Measurements from ENCODE around the gene TEAD1. TPM values are rescaled to one million over a fixed set of nuclear protein-coding genes. Genes with fewer than 3 reads are reported as not detected.

The TEAD1 gene
- polyA plus RNA-seq, 1 donor from 2014 or later: 12.2 TPM

DNA sequence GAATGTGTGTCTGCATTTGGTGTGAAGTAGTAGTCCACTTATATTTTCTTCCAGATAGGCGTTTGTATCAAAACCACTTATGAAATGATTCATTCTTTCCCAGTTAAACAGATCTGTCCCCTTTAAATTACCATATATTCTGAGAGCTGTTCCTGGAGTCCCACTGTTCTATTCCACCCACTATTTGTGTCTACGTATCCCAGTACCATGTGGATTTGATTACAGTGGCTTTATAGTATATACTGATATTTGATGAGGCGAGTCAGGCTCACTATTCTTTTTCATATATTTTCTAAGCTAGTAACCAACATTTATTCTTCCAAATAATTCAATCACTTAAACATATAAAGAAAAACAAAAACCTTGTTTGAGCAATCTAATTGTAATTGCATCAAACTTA is 253.0 kb downstream of the TEAD1 start:
- H3K27me3 ChIP-seq (ENCODE audit: insufficient read depth, low read depth, low read length): no peaks in the 10 kb centered on the region
- H3K4me3 ChIP-seq (ENCODE audit: low read length): no peak overlapping the region
- no peaks in the 10 kb centered on the region for H3F3A ChIP-seq (ENCODE audit: insufficient read depth, low read length, poor library complexity, severe bottlenecking)
- no peaks in the 10 kb centered on the region for H4K20me1 ChIP-seq (ENCODE audit: insufficient read depth)
- no peak overlapping the region for H2AFZ ChIP-seq (ENCODE audit: low read depth, low read length)
- no peak overlapping the region for H3K9ac ChIP-seq (ENCODE audit: low read length)
- no peaks in the 10 kb centered on the region for H3K79me2 ChIP-seq (replicated peaks; ENCODE audit: insufficient read depth, low read length)
- no peaks in the 10 kb centered on the region for H3K9me2 ChIP-seq (ENCODE audit: insufficient read depth, low read length)
- H3K27ac ChIP-seq (ENCODE audit: low read length): no peak overlapping the region
- no peaks in the 10 kb centered on the region for H3K36me3 ChIP-seq (ENCODE audit: insufficient read depth, low read length)
- no peak for TF ChIP-seq TAF1 (IDR thresholded peaks at IDR 0.05; ENCODE audit: low read depth)
- TF ChIP-seq POLR2AphosphoS5 (IDR thresholded peaks at IDR 0.05): no peak
- TF ChIP-seq RAD21 (conservative IDR thresholded peaks at IDR 0.05): no peak
- TF ChIP-seq MXI1 (conservative IDR thresholded peaks at IDR 0.05; ENCODE audit: poor library complexity, severe bottlenecking): no peak
- no peak for TF ChIP-seq EZH2 (IDR thresholded peaks at IDR 0.05; ENCODE audit: borderline replicate concordance, insufficient read depth, low read length, poor library complexity, severe bottlenecking)
- TF ChIP-seq EP300 (conservative IDR thresholded peaks at IDR 0.05; ENCODE audit: poor library complexity, severe bottlenecking): no peak
- TF ChIP-seq REST (IDR thresholded peaks at IDR 0.05; ENCODE audit: borderline replicate concordance): no peak
- no peak for TF ChIP-seq SMC3 (conservative IDR thresholded peaks at IDR 0.05; ENCODE audit: poor library complexity)
- no peak for TF ChIP-seq CTCF (IDR thresholded peaks at IDR 0.05; ENCODE audit: poor library complexity, severe bottlenecking)
- H3K9me3 ChIP-seq (ENCODE audit: low read length): no peaks in the 10 kb centered on the region
- no peak overlapping the region for H3K4me2 ChIP-seq (ENCODE audit: low read length)

GRCh38 chr11:12927886-12928285 is 253.7 kb downstream of the TEAD1 start:
- H2AFZ ChIP-seq (ENCODE audit: low read depth, low read length): no peak overlapping the region
- no peak overlapping the region for H3K4me3 ChIP-seq (ENCODE audit: low read length)
- H3K27ac ChIP-seq (ENCODE audit: low read length): no peak overlapping the region
- no peaks in the 10 kb centered on the region for H3K9me3 ChIP-seq (ENCODE audit: low read length)
- no peak overlapping the region for H3K4me2 ChIP-seq (ENCODE audit: low read length)
- no peaks in the 10 kb centered on the region for H4K20me1 ChIP-seq (ENCODE audit: insufficient read depth)
- H3K27me3 ChIP-seq (ENCODE audit: insufficient read depth, low read depth, low read length): no peaks in the 10 kb centered on the region
- H3K9ac ChIP-seq (ENCODE audit: low read length): no peak overlapping the region
- no peaks in the 10 kb centered on the region for H3K36me3 ChIP-seq (ENCODE audit: insufficient read depth, low read length)
- H3F3A ChIP-seq (ENCODE audit: insufficient read depth, low read length, poor library complexity, severe bottlenecking): no peaks in the 10 kb centered on the region
- TF ChIP-seq SMC3 (conservative IDR thresholded peaks at IDR 0.05; ENCODE audit: poor library complexity) (no peak), CTCF (IDR thresholded peaks at IDR 0.05; ENCODE audit: poor library complexity, severe bottlenecking) (no peak), EP300 (conservative IDR thresholded peaks at IDR 0.05; ENCODE audit: poor library complexity, severe bottlenecking) (no peak), TAF1 (IDR thresholded peaks at IDR 0.05; ENCODE audit: low read depth) (no peak), POLR2AphosphoS5 (IDR thresholded peaks at IDR 0.05) (no peak), EZH2 (IDR thresholded peaks at IDR 0.05; ENCODE audit: borderline replicate concordance, insufficient read depth, low read length, poor library complexity, severe bottlenecking) (no peak), MXI1 (conservative IDR thresholded peaks at IDR 0.05; ENCODE audit: poor library complexity, severe bottlenecking) (no peak), REST (IDR thresholded peaks at IDR 0.05; ENCODE audit: borderline replicate concordance) (no peak), RAD21 (conservative IDR thresholded peaks at IDR 0.05) (no peak)
- H3K9me2 ChIP-seq (ENCODE audit: insufficient read depth, low read length): no peaks in the 10 kb centered on the region
- H3K79me2 ChIP-seq (replicated peaks; ENCODE audit: insufficient read depth, low read length): no peaks in the 10 kb centered on the region

Measured in neural cell (in vitro differentiated cells).